HG02840 (cell line): ENCODE results near the gene USP46.

Source experiments
- ATAC-seq: cut with Tn5 transposase; IDR thresholded peaks from one replicate; pipeline ENCODE4 v1.9.1; 2021; ENCODE audit warnings: mild to moderate bottlenecking, moderate library complexity, moderate number of reproducible peaks; ENCODE audit not compliant: unreplicated experiment, low FRiP score

USP46 gene

GRCh38 chr4:52659001-52659721, at the start of gene USP46:
USP46 (minus strand) TSS chr4:52659301; CDS start chr4:52659150, 151 bp downstream.
- peak; percentile 80 for ATAC-seq

GRCh38 chr4:52704661-52705060, 45.6 kb upstream of the USP46 start:
- no peak for ATAC-seq

GRCh38 chr4:52704133-52704532, 45.0 kb upstream of the USP46 start:
- no peak for ATAC-seq

- peak; percentile 89 for ATAC-seq
These were observed 42.1 kb upstream of the USP46 start for GRCh38 chr4:52701207-52701606.

GRCh38 chr4:52694936-52695335, 35.8 kb upstream of the USP46 start:
- no peak for ATAC-seq

GRCh38 chr4:52693492-52693891, 34.4 kb upstream of the USP46 start:
- no peak for ATAC-seq

GRCh38 chr4:52689096-52689495, 30.0 kb upstream of the USP46 start:
- no peak for ATAC-seq

- ATAC-seq: no peak
These were observed 28.6 kb upstream of the USP46 start for GRCh38 chr4:52687696-52688095.

GRCh38 chr4:52685316-52685715, 26.2 kb upstream of the USP46 start:
- ATAC-seq: no peak

GRCh38 chr4:52684896-52685295, 25.8 kb upstream of the USP46 start:
- no peak for ATAC-seq

GRCh38 chr4:52680381-52680780, 21.3 kb upstream of the USP46 start:
- ATAC-seq: no peak

GRCh38 chr4:52676536-52676935, 17.4 kb upstream of the USP46 start:
- ATAC-seq: no peak

- ATAC-seq: no peak
These were observed 16.0 kb upstream of the USP46 start for GRCh38 chr4:52675111-52675510.

- no peak for ATAC-seq
These were observed 11.6 kb upstream of the USP46 start for GRCh38 chr4:52670739-52671138.

GRCh38 chr4:52670121-52670520, 11.0 kb upstream of the USP46 start:
- no peak for ATAC-seq

GRCh38 chr4:52665592-52665991, 6.5 kb upstream of the USP46 start:
- no peak for ATAC-seq

GRCh38 chr4:52664479-52664878, 5.4 kb upstream of the USP46 start:
- no peak for ATAC-seq

- ATAC-seq: no peak
These were observed 3.0 kb upstream of the USP46 start for GRCh38 chr4:52661966-52662690.

GRCh38 chr4:52660643-52661042, 1.5 kb upstream of the USP46 start:
- ATAC-seq: no peak

- ATAC-seq: peak; percentile 29
These were observed 691 bp upstream of the USP46 start for GRCh38 chr4:52659722-52660261.

GRCh38 chr4:52658641-52659000, 480 bp downstream of the USP46 start:
- peak; percentile 9 for ATAC-seq
